HFF-Myc (cell line): Measurements from ENCODE around the gene IFFO2.
"Not testable (repeated sequence)": the region's sequence is repeated elsewhere in the genome, so short reads cannot be mapped to it uniquely, and the experiment has no call there.

ENCODE experiments used
- DNase-seq: peaks from one replicate; pipeline ENCODE4 v3.0.0-alpha.2; 2011; ENCODE audit warnings: low read depth; ENCODE audit errors: extremely low read depth
- H3K4me3 ChIP-seq: replicated peaks from 2 replicates; pipeline ENCODE4 v1.5.1; 2011; ENCODE audit warnings: low read depth, mild to moderate bottlenecking, control low read depth, low read length
- CTCF ChIP-seq: IDR thresholded peaks from 2 replicates; pipeline ENCODE4 v1.5.1; 2012; ENCODE audit warnings: mild to moderate bottlenecking, low read depth, low read length, control low read depth; ENCODE audit errors: missing control alignments

IFFO2 gene

DNA sequence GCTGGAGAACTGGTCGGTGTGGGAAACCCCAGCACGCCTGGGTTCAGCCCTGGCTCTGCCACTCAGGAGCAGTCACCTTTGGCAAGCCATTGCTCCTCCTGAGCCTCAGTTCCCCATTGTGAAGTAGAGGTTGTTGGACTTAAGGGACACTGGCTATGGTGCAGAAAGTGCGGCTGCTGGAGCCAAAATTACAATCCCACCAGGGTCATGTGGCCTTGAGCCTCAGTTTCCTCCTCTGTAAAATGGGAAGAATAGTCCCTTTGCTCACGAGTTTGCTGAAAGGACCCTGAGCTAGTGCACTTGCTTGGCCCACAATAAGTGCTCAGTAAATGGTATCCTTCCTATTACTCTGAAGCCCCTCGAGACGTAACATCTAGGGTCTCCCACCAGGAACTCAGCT, 82.4 kb downstream of the IFFO2 start:
- TF ChIP-seq CTCF = no peak
- no peak overlapping the region for H3K4me3 ChIP-seq
- no peak for DNase-seq

- DNase-seq = no peak
- no peak overlapping the region for H3K4me3 ChIP-seq
- TF ChIP-seq CTCF = no peak
Measured at GRCh38 chr1:18872071-18872611, 84.3 kb downstream of the IFFO2 start.

GRCh38 chr1:18871401-18872070, 84.9 kb downstream of the IFFO2 start:
- H3K4me3 ChIP-seq = no peak overlapping the region
- no peak for DNase-seq
- no peak for TF ChIP-seq CTCF

GRCh38 chr1:18870957-18871356, 85.5 kb downstream of the IFFO2 start:
- H3K4me3 ChIP-seq = no peak overlapping the region
- no peak for DNase-seq
- no peak for TF ChIP-seq CTCF

GRCh38 chr1:18870595-18870865, 85.9 kb downstream of the IFFO2 start:
- H3K4me3 ChIP-seq, DNase-seq: not testable (repeated sequence)

DNA sequence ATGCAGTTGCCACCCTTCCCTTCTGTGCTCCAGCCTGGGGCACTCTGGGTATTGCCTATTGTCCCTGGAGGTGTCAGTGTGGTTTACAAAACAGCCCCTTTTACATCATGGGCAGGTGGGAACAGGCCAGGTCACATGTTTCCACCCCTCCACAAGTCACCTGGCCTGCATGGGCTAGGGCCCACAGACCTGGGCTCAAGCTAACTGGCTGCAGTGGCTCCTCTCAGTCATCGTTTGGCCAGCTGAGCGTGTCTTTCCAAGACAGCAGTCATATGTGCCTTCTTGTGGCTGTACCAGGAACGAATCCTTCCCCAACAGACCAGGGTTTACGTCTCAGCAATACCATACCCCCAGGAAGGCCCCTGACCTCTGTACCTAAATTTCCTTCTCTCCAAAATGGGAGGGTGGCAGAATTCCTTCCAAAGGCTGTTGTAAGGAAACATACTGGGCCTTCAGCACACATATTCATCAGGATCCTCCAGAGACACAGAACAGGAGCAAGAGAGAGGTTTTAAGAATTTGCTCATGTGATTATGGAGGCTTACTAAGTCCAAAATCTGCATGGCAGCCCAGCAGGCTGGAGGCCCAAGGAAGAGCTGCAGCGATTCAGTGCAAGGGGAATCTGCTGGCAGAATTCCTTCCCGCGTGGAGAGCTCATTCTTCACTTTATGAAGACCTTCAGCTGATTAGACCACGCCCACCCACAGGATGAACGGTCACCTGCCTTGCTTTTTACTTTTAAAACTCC, 86.5 kb downstream of the IFFO2 start:
- TF ChIP-seq CTCF = no peak
- no peak for DNase-seq
- H3K4me3 ChIP-seq = no peak overlapping the region

DNA sequence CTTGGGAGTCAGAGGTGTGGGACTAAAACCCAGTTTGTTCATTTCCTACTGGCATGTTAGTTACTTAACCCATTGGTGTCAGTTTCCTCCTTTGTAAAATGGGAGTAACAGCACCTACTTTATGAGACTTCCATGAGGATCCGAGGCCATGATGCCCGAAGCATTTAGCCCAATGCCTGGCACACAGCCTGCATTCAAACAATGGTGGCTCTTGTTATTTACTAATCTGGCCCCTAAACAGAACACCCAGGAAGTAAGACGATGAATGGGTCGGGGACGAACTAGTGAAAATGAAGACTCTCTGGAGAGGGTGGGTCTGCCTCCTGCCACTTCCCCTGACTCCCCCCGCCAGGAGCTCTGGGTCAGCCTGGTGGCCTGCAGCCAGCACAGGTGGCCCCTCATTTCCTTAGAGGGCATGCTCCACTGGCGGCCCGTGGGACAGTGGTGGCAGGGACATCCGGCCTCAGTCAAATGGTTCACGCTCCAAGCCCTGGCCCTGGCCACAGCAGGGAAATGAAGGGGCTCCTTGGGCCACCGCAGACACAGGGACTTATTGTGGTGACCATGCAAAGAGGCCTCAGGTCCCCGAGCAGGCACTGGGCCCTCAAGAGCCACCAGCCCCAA, 87.6 kb downstream of the IFFO2 start:
- TF ChIP-seq CTCF = no peak
- no peak for DNase-seq
- H3K4me3 ChIP-seq = no peak overlapping the region
